Stimulated activated CD8-positive, alpha-beta memory T cell treated with anti-CD3 and anti-CD28 coated beads, Interleukin-15, amount 100 ng/mL, for 1 hour (primary cell): Measurements from ENCODE around the gene TTC39C.
A peak's percentile ranks its signal among the peaks of the same experiment; 100 is the strongest.
"Not testable (repeated sequence)": the region's sequence is repeated elsewhere in the genome, so short reads cannot be mapped to it uniquely, and the experiment has no call there.

Experiments
- DNase-seq: peaks from one replicate; pipeline ENCODE4 v3.0.0-alpha.2; 2020; ENCODE audit warnings: low read depth

Gene TTC39C

GRCh38 chr18:24054130-24054529 lies 39.6 kb downstream of the TTC39C start:
- DNase-seq, result no peak

- no peak for DNase-seq
Measured at GRCh38 chr18:24055009-24055804, 40.7 kb downstream of the TTC39C start.

DNA sequence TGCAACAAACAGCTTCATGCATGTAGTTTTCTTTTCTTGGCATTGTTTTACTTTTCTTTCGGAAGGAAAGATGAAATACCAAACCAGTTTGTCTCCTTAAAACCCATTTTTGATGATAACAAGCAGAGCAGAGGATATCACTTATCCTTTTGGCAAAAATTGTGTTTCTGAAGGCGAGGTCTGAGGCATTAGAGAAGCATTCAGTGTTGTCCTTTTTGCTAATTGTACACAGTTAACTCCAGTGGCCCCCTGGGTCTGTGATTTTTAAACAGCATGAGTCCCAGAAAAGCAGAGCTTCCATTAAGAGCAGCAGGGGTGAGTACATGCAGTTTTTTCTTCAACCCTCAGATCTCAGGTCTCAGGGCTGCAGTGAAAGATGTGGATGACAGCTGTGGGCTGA lies 41.3 kb downstream of the TTC39C start:
- no peak for DNase-seq

- DNase-seq, result no peak
Measured at GRCh38 chr18:24056506-24056905, 42.0 kb downstream of the TTC39C start.

GRCh38 chr18:24057804-24058203 lies 43.2 kb downstream of the TTC39C start:
- no peak for DNase-seq

GRCh38 chr18:24059385-24059784 lies 44.8 kb downstream of the TTC39C start:
- DNase-seq, result not testable (repeated sequence)

DNA sequence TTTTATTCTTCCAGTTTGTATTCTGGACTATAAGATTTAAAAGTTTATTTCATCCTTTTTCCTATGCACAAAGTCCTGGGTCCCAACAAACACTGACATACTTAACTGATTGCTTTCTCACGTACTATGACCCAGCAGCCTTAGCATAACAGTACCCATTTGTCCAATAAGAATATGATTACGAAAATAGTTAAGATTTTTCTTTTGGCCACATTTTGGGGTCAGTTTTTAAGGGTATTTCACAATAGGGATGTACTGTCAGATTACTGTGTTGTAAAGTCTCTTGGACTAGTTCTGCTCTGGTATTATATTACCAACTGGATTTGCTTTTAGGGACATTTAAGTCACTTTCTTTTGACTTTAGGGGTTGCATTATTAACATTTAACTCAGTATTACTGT lies 46.1 kb downstream of the TTC39C start:
- DNase-seq, result no peak

DNA sequence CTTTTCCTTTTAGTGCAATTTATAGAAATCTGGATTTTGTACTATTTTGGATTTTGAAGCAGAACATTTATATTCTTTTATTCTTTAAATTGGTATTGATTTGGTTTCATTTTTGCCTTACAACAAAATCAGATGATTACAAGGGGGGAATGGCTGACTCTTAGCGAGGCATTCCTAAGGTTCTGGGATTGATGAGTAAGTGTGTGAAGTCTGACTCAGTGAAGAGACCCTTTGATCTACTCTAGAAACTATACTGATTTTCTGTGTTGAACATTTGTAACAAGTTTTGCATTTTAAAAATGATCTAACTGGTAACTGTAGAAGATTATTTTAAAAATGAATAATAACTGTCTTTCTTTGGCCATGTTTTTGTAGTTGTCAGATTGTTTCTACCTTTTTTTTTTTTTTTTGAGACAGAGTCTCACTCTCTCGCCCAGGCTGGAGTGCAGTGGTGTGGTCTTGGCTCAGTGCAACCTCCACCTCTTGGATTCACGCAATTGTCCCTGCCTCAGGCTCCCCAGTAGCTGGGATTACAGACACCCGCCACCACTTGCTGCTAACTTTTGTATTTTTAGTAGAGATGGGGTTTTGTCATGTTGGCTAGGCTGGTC lies 48.7 kb downstream of the TTC39C start:
- no peak for DNase-seq

DNA sequence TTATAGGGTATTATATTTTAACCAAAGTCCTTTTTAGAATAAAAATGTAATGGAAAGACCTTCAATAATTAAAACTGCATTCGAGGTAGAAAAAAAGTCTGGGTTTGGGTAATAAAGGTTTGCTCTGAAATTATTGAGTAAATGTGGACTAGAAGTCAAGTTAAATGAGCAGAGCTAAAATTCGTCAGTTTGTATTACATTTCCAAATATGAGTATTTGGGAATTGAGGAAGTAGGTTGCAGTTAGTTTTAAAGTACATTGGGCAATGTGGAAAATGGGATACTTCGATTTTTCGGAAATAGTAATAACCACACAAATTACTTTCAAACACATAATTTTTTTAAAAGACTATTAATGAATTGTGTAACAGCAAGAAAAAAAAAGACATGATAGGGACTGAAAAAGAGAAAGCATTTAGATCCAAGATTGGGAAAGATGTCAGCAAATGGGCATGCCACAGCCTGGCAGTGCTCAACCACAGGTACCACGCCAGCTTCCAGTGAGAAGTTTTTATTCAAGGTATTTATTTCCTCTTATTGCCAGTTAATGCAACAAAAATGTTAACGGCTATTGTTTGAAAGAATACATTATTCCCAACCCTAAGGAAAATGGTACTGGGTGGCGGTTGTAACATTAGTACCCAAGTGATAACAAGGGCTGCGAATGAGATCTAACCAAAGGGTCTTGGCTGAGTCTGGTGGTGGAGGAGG lies 50.0 kb downstream of the TTC39C start:
- no peak for DNase-seq

DNA sequence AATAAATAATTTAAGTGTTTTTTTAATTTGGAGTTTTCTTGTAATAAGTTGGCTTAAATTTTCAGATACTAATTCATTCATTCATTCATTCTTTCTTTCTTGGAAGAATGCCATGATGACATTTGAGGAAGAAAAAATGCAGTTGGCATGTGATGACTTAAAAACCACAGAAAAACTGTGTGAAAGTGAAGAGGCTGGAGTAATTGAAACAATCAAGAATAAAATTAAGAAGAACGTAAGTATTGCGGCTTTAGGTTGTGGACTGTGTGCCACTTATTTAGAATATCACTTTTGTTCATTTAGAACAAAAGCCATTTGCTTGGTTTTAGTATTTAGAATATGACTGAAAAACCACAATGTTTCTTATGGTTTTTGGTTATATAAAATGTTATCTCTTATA lies 51.4 kb downstream of the TTC39C start:
- DNase-seq, result no peak

DNA sequence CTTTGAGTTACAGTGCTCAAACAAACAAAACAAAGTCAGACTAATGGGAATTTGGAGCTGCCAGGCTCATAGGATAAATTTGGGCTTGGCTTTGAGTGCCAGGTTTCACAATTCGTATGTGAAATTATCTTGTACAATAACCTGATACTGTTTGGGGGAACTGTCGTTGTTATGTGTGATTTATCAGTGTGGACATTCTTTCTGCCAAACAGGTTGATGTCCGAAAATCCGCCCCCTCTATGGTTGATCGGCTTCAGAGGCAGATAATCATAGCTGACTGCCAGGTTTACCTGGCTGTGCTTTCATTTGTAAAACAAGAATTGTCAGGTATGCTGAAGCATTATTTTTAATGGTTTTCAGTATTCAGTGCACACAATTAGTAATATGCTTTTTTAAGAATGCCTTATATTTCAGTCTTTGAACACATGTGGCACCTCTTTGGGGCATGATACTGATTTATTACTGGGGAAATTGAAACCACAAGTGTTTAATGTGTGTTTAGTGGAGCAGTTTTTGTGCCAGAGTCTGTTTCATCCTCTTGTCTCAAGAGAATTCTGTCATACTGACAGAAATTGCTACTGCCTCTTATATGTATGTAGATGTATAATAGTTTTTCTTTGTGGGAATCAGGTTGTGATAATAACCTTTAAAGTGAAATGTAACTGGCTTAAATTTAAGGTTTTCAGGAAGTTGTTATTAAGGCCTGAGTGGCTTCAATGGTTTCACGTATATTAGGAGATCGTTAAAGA lies 54.6 kb downstream of the TTC39C start:
- DNase-seq, result no peak

DNA sequence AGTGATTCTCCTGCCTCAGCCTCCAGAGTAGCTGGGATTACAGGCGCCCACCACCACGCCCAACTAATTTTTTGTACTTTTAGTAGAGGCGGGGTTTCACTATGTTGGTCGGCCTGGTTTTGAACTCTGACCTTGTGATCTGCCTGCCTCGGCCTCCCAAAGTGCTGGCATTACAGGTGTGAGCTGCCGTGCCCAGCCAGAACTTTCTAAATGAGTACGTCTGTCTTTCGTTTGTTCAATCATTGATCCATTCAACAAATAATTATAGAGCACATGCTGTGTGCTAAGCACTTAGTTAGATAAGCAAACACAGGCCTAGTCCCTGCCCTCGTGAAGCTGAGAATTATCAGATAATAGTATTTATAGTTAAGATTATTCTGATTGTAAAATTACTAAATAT lies 56.5 kb downstream of the TTC39C start:
- no peak for DNase-seq

GRCh38 chr18:24071779-24072178 lies 57.2 kb downstream of the TTC39C start:
- no peak for DNase-seq

DNA sequence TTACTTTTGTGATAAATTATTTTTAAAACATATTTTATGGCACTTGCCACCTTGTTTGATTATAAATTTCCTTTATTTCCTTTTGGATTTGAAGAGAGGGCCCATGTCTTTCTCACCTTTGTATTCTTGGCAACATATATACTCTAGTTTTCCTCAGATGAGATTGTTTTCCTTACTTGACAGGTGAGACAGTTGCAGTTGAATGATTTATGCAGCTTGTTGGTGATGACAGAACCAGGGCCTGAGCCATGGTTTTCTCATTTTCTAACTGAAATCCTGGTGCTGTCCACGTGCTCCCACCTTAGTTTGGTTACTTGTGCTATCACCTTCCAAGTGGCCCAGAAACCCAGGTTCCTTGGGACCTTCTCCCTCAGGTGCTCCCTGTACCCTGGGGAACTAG lies 58.2 kb downstream of the TTC39C start:
- DNase-seq, result no peak

DNA sequence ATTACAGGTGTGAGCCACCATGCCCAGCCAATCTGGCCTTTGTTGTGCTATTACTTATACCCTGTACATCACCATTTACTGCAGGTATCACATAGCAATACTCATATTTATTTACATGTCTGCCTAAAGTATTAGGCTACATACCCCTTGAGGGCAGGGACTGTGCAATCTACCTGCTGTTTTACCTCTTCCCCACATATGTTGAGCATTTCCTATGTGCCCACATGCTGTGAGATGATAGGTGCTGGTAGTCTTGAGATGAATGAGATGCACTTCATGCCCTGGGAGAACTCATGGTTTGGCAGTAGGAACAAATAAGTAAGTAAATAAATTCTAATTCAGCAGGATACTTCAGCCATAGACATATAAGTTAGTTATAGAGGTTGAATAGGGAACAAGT lies 59.2 kb downstream of the TTC39C start:
- no peak for DNase-seq

DNA sequence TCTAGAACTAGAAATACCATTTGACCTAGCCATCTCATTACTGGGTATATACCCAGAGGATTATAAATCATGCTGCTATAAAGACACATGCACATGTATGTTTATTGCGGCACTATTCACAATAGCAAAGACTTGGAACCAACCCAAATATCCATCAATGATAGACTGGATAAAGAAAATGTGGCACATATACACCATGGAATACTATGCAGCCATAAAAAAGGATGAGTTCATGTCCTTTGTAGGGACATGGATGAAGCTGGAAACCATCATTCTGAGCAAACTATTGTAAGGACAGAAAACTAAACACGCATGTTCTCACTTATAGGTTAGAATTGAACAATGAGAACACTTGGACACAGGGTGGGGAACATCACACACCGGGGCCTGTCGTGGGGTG lies 60.2 kb downstream of the TTC39C start:
- not testable (repeated sequence) for DNase-seq

- DNase-seq, result peak; percentile 29
Measured at GRCh38 chr18:24075767-24076597, 61.4 kb downstream of the TTC39C start.

- DNase-seq, result no peak
Measured at GRCh38 chr18:24076950-24077349, 62.4 kb downstream of the TTC39C start.

GRCh38 chr18:24078391-24078790 lies 63.8 kb downstream of the TTC39C start:
- no peak for DNase-seq

DNA sequence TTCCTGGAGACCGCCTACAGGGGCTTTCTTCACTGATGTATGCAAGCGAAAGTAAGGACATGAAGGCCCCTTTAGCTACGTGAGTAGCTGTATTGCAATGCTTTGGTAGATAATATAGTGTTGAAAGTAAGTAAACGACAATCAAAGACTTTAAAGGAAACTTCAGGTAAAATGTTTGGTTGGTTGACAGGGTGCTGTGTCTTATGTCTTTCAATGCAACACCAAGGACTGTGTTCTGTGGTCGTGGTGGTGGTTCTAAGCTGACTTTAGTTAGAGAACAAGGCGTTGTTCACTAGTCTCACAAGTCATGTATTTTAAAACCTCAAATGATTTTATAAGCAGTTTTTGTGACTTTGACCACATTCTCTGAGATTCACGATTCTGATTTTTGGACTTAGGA lies 66.3 kb downstream of the TTC39C start:
- DNase-seq, result no peak

DNA sequence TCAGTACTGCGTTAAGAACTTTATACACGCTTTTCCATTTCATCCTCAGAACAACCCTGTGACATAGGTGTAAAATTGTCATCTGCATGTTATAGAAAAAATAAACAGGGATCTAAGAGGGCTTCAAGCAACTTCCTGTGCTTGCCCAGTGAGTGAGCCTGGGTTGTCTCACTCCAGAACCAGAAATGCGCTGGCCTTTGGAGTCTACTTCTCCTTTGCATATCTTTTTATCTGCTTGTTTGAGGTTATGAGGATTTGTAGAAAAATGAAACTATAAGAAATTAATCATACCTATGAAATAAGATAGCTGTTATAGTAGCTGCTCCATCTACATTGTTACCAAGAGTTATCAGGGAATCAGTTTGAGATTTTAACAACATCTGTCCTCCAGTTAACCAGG lies 69.0 kb downstream of the TTC39C start:
- no peak for DNase-seq

- DNase-seq, result no peak
Measured at GRCh38 chr18:24086082-24086481, 71.5 kb downstream of the TTC39C start.
